HG03460 (cell line): ENCODE measurements around the gene RNF125.
"Not testable (repeated sequence)": the region's sequence is repeated elsewhere in the genome, so short reads cannot be mapped to it uniquely, and the experiment has no call there.

ENCODE experiments used
- ATAC-seq: cut with Tn5 transposase; IDR thresholded peaks from one replicate; pipeline ENCODE4 v1.9.1; 2021; ENCODE audit not compliant: unreplicated experiment

The RNF125 gene

GRCh38 chr18:32083781-32084180 is 65.2 kb downstream of the RNF125 start:
- no peak for ATAC-seq

DNA sequence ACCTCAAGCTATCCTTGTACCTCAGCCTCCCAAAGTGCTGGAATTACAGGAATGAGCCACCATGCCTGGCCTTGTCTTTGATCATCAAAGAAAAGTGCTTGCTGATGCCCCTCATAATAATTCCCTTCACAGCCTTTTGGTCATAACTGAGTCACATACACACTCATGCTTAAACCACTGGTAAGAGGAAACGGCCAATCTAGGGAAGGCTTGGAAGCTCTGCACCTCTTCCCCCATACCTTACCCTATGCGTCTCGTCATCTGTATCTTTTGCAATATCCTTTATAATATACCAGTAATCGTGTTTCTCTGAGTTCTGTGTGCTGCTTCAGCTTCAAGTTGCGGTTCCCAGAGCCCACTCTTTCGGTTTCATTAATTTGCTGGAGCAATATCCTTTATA is 68.3 kb downstream of the RNF125 start:
- no peak for ATAC-seq

DNA sequence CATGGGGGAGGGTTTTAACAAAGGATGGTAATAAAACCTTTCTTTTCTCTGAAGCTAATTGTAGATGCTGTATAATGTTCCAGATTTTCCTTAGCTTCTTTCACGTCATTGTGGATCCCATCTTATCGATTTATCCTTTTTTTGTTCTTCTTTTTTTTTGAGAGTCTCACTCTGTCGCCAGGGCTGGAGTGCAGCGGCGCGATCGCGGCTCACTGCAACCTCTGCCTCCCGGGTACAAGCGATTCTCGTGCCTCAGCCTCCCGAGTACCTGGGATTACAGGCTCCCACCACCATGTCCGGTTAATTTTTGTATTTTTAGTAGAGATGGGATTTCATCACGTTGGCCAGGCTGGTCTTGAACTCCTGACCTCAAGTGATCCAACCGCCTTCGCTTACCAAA is 72.2 kb downstream of the RNF125 start:
- ATAC-seq: not testable (repeated sequence)

- no peak for ATAC-seq
Measured at GRCh38 chr18:32091325-32091723, 72.7 kb downstream of the RNF125 start.

DNA sequence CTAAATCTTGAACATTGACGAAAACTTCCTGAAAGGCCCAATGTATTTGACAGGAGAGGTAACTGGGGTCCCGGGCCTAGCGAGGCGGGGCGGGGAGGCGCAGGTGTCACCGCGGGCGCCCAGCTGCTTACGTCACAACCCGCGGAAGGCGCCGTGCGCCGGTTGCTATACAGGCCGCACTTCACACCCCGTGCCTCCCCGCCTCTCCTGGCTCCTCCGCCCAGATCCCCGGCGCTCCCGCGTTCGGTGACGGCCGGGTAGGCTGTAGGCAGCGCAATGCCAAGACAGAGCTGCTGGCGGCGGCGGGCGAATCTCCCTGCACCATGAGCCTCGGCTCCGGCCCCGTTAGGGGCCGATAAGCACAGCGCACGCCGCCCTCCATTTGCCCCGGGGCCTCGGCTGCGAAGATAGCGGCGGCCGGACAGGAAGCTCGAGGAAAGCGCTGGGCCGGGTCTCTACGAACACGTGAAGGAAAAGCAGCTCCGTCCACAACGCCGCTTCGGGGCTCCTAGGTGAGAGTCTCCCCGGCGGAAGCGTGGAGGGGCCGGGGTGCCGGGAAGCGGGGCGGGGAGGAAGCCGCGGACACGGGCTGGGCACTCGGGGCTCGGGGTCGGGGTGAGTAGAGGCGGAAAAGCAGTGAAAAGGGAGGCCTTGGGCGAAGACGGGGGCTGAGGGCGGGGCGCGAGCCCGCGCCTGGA is 73.2 kb downstream of the RNF125 start, which contains the start of gene RNF138:
Gene RNF138, plus strand, starts transcription at position 151 of the 698 bp plus-strand sequence. CDS start 903 bp downstream, outside the sequence.
- ATAC-seq: peak; percentile 54

DNA sequence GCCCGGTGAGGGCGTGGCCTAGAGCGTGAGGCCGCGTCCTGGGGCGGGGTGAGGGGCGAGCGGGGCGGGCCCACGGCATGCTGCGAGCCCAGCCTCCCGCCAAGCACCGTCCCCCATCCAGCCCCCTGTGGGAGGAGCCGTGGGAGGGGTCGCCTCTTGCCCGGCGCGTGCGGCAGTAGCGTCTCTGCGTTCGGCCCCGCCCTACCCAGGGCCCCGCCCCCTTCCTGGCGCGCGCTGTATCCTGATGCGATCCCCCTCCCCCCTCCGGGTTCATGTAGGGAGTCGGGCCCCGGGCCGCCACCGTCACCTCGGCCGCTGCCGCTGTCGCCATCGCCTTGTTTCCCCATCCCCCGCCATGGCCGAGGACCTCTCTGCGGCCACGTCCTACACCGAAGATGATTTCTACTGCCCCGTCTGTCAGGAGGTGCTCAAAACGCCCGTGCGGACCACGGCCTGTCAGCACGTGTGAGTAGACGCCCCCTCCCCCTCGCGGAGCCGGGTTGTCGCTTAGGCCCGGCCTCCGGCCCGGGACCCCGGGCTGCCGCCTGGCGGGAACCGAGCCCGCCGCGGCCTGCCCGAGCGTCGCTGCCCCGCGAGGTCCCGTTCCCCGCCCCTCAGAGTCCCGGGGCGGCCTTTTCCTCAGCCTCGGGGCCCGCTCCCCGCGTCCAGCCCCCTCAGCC is 73.9 kb downstream of the RNF125 start:
- peak; percentile 75 for ATAC-seq

DNA sequence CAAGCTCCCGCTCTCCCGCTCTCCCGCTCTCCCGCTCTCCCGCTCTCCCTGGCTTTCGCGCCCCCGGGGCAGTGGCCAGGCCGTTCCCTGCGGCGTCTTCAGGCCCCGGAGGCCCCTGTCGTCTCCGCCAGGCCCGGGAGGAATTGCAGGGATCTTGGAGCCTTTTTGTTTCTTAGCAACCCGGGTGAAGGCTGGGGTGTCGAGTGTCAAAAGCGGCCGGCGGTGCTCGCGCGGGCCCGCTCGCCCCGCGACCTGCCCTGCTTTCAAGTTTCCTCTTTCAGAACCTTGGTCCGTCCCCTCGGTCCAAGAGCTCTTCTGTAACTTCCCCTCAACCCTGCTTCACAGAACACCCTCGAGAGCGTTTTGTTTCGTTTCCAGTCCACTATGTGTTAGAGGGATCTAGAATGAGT is 74.5 kb downstream of the RNF125 start:
- ATAC-seq: peak; percentile 21

- no peak for ATAC-seq
Measured at GRCh38 chr18:32093523-32093922, 74.9 kb downstream of the RNF125 start.

DNA sequence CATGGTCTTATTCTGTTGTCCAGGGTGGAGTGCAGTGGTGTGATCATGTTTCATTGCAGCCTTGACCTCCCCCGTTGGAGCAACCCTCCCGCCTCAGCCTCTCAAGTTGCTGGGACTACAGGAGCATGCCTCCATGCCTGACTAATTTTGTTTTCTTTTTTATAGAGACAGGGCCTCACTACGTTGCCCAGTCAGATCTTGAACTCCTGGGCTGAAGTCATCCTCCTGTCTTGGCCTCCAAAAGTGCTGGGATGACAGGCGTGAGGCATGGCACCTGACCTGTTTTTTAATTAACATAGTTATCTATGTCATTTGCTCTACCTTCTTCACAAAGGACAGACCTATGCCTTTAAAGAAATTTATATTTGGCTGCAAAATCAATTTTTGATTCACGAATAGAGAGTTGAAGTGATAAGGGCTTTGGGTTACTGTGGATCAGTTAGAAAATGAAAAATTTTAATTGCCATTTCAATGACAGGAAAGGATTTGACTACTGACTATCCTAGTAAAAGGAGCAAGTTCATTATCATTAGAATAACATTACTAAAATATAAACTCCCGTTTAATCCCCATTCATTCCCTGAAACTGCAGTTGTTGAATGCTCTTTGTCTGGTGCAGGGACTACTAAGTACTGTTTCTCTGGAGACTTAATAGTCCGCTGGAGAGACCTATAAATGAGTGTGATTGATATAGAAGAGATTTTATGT is 76.7 kb downstream of the RNF125 start:
- ATAC-seq: no peak

- ATAC-seq: no peak
Measured at GRCh38 chr18:32095900-32096229, 77.2 kb downstream of the RNF125 start.

- no peak for ATAC-seq
Measured at GRCh38 chr18:32096946-32097345, 78.3 kb downstream of the RNF125 start.

DNA sequence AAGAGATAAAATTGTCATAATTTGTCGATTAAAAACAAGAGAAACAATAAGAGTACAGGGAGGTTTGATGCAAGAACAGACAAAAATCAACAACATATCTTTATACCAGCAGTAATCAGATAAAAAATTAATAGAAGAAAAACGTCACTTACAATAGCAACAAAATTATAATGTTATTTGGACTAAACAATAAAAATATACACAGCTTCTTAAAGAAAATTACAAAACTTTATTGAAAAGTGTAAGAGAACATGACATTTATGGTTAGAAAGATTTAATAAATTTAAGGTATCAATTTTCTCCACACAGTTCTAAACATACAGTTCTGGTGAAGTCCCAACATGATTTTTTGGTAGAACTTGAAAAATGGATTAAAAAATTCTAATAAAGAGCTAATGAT is 85.9 kb downstream of the RNF125 start:
- ATAC-seq: no peak

GRCh38 chr18:32110005-32110404 is 91.4 kb downstream of the RNF125 start:
- no peak for ATAC-seq

GRCh38 chr18:32111706-32112105 is 93.1 kb downstream of the RNF125 start:
- no peak for ATAC-seq

GRCh38 chr18:32112826-32113225 is 94.2 kb downstream of the RNF125 start:
- no peak for ATAC-seq

GRCh38 chr18:32114293-32114942 is 95.8 kb downstream of the RNF125 start:
- ATAC-seq: no peak

DNA sequence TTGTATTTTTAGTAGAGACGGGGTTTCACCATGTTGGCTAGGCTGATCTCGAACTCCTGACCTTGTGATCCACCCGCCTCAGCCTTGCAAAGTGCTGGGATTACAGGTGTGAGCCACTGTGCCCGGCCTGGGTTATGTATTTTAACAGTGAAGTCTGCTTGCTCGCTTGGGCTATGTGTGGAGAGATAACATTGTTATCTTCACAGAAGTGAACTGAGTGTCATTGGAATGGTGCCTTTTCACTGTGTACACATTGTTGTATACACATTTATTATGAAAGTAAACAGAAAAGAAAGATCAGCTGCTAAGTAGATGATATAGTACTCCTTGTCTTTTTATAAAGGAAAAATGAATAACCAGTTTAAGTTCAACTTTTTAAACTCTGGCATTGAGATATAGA is 103.4 kb downstream of the RNF125 start:
- ATAC-seq: no peak
